Endodermal cell (in vitro differentiated cells): Measurements from ENCODE around the gene C1orf50. TPM values are rescaled to one million over a fixed set of nuclear protein-coding genes. Genes with fewer than 3 reads are reported as not detected.
A peak's percentile ranks its signal among the peaks of the same experiment; 100 is the strongest.

Experiments
- DNase-seq: peaks from one replicate; pipeline ENCODE4 v3.0.0-alpha.2; 2017
- H3K27ac ChIP-seq: 2 replicates; pipeline ENCODE4 v1.5.1; 2013; ENCODE audit warnings: mild to moderate bottlenecking, low read depth, low read length, moderate library complexity
- H3K27me3 ChIP-seq: 2 replicates; pipeline ENCODE4 v1.6.1; 2013; ENCODE audit warnings: mild to moderate bottlenecking, low read length, moderate library complexity; ENCODE audit not compliant: insufficient read depth, control insufficient read depth, poor library complexity, severe bottlenecking
- H3K36me3 ChIP-seq: 2 replicates; pipeline ENCODE4 v1.7.0; 2013; ENCODE audit warnings: mild to moderate bottlenecking, low read length, moderate library complexity; ENCODE audit not compliant: control insufficient read depth, insufficient read depth
- H3K4me1 ChIP-seq: one replicate; pipeline ENCODE4 v1.7.0; 2013; ENCODE audit warnings: low read length; ENCODE audit not compliant: control insufficient read depth, insufficient read depth
- H3K4me3 ChIP-seq: 2 replicates; pipeline ENCODE4 v1.5.1; 2013; ENCODE audit warnings: mild to moderate bottlenecking, low read length, moderate library complexity
- H3K9ac ChIP-seq: 2 replicates; pipeline ENCODE4 v1.6.1; 2013; ENCODE audit warnings: mild to moderate bottlenecking, low read length, moderate library complexity; ENCODE audit not compliant: poor library complexity, severe bottlenecking; ENCODE audit errors: extremely low read depth
- H3K9me3 ChIP-seq: 2 replicates; pipeline ENCODE4 v1.6.1; 2013; ENCODE audit warnings: mild to moderate bottlenecking, low read length, moderate library complexity; ENCODE audit not compliant: control insufficient read depth
- H3K27ac Mint-ChIP-seq: 2 replicates; pipeline ENCODE4 v1.8.0; 2020; ENCODE audit warnings: mixed read lengths
- H3K27me3 Mint-ChIP-seq: 2 replicates; pipeline ENCODE4 v1.8.0; 2021; ENCODE audit warnings: mild to moderate bottlenecking, mixed read lengths; ENCODE audit not compliant: insufficient read depth
- H3K36me3 Mint-ChIP-seq: 2 replicates; pipeline ENCODE4 v1.8.0; 2020; ENCODE audit warnings: low read depth, mixed read lengths
- H3K4me1 Mint-ChIP-seq: 2 replicates; pipeline ENCODE4 v1.8.0; 2020; ENCODE audit warnings: mixed read lengths
- H3K4me3 Mint-ChIP-seq: 2 replicates; pipeline ENCODE4 v1.8.0; 2020; ENCODE audit warnings: mild to moderate bottlenecking, moderate library complexity, mixed read lengths
- H3K9me3 Mint-ChIP-seq: 2 replicates; pipeline ENCODE4 v1.8.0; 2020; ENCODE audit warnings: mild to moderate bottlenecking, mixed read lengths
- WGBS, 2 experiments: methylation state at CpG; one replicate each; pipeline versions ENCODE4 v1.1.5 to v1.1.7; 2013; ENCODE audit warnings: missing lambda C conversion rate in 2 of 2, mixed read lengths in 1 of 2; ENCODE audit not compliant: insufficient coverage in 1 of 2, insufficient read length in 1 of 2; 5-methylcytosine and 5-hydroxymethylcytosine counted together
- total RNA-seq, 2 donors: library from RNA; stranded (reverse); fragmentation: NEBNext Ultra II Directional in 1 of 2; extraction: Animal tissue kit (Norgen Biotek cat#: 25700) in 1 of 2; gene quantifications; 2 replicates in 1 of 2; 3 replicates in 1 of 2; pipeline ENCODE4 v1.2.1, GENCODE V29; 2021
- TF ChIP-seq, protein P1 (sequence below): fragments of 200-600 bp; sonication (generic); conservative IDR thresholded peaks from 2 replicates; pipeline ENCODE4 v1.5.0; 2021; ENCODE audit warnings: antibody characterized with exemption, mild to moderate bottlenecking

C1orf50 gene
- total RNA-seq, 2 donors from 2014 or later = 4.8 to 7.3 TPM

DNA sequence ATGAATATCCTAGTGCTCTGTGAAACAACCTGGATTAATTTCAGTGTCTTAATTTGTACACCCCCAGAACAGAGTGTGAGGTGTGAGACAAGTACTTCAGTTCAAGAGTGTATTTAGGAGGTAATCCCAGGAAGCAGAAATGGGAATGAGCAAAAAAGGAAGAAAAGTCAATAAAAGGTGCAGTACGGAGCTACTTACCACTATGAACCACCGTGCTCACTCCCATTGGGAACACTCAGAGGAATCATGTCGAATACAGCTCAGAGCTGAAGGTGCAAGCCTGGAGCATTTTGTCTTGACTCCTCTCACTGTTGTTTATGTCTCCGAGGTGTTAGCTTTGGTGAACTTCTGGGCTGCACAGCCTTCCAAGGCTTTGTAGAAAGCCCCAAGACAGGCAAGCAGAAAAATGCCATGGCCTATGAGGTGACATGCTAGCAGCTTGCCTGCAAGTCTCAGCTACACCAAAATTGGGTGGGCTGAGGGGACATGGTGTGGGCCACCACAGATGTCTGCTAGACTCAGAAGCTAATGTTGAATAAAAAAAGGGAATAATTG is 57.5 kb downstream of the C1orf50 start:
- WGBS, 2 experiments = 95 to 100% methylated on average over 4 of the region's 4 CpGs
- Mint-ChIP-seq H3K27me3 (no peaks in the 10 kb centered on the region), H3K4me3 (no peak overlapping the region), H3K9me3 (no peaks in the 10 kb centered on the region), H3K4me1 (peaks cover 21% of the 10 kb centered on the region), H3K27ac (no peak overlapping the region), H3K36me3 (no peaks in the 10 kb centered on the region)
- Histone ChIP-seq H3K4me3 (no peak overlapping the region), H3K27me3 (no peaks in the 10 kb centered on the region), H3K36me3 (no peaks in the 10 kb centered on the region), H3K27ac (no peak overlapping the region), H3K4me1 (peaks cover 3% of the 10 kb centered on the region), H3K9me3 (no peaks in the 10 kb centered on the region), H3K9ac (no peak overlapping the region)
- TF ChIP-seq, protein P1, sequence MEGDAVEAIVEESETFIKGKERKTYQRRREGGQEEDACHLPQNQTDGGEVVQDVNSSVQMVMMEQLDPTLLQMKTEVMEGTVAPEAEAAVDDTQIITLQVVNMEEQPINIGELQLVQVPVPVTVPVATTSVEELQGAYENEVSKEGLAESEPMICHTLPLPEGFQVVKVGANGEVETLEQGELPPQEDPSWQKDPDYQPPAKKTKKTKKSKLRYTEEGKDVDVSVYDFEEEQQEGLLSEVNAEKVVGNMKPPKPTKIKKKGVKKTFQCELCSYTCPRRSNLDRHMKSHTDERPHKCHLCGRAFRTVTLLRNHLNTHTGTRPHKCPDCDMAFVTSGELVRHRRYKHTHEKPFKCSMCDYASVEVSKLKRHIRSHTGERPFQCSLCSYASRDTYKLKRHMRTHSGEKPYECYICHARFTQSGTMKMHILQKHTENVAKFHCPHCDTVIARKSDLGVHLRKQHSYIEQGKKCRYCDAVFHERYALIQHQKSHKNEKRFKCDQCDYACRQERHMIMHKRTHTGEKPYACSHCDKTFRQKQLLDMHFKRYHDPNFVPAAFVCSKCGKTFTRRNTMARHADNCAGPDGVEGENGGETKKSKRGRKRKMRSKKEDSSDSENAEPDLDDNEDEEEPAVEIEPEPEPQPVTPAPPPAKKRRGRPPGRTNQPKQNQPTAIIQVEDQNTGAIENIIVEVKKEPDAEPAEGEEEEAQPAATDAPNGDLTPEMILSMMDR = no peak
- DNase-seq = no peak

DNA sequence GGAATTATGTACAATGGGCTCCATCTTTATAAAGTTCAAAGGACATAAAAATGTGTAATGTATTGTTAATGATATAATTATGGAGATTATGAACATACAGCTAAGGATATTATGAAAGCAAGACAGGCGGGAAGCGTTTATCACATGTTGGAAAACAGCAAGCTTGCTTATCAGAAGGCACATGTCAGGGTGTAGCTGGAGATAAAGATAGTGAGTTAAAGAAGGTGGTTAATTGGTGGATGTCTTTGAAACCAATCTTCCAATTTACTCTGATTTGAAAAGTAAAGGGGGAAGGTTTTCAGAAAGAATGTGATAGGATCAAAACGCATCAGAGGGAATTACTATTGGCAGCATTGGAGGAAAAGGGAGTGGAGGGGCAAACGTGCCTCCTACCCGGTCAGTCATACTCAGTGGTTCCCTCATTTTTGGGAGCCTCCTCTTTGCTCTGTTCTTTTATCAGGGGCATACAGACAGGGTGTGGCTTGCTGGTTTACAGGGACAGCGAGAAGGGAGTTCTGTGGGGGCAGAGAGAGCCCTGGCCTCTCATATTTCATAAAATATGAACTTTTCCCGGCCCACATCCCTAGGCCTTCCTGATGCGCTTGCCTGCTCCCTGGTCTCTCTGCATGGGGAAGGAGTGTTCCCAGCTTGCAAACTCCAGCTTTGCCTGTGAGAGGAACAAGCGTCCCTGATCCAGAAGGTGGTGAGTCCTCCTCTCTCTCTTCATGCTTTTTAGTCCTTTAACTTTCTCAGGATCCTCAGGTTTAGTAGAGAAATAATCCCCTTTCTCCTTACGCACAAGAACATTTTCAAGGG is 58.2 kb downstream of the C1orf50 start:
- H3K27ac Mint-ChIP-seq = peak overlapping the region; percentile 15
- no peak overlapping the region for H3K27ac ChIP-seq

More for the DNA sequence above, 58.2 kb downstream of the C1orf50 start:
- Mint-ChIP-seq H3K27me3 (no peaks in the 10 kb centered on the region), H3K4me1 (peaks cover 21% of the 10 kb centered on the region), H3K9me3 (no peaks in the 10 kb centered on the region), H3K4me3 (no peak overlapping the region), H3K36me3 (no peaks in the 10 kb centered on the region)
- Histone ChIP-seq H3K9ac (no peak overlapping the region), H3K9me3 (no peaks in the 10 kb centered on the region), H3K27me3 (no peaks in the 10 kb centered on the region), H3K4me3 (no peak overlapping the region), H3K4me1 (peaks cover 3% of the 10 kb centered on the region), H3K36me3 (no peaks in the 10 kb centered on the region)
- no peak for DNase-seq
- WGBS, 2 experiments = 86 to 95% methylated on average over 6 to 10 of the region's 10 CpGs
- TF ChIP-seq, protein P1 = no peak

Other genes with a start within 250 kb of the C1orf50 start
- gene PPIH, start 108.8 kb upstream of the C1orf50 start, total RNA-seq = 10 to 100 TPM; 63.3 to 73.2 TPM
- gene YBX1, start 84.8 kb upstream of the C1orf50 start, total RNA-seq = 100 to 1,000 TPM; 655 to 668 TPM
- gene CLDN19, start 27.0 kb upstream of the C1orf50 start, total RNA-seq = 10 to 100 TPM; 31.6 to 32.6 TPM
- 10 to 100 TPM; 51.7 to 68.3 TPM for gene P3H1, start 221 bp upstream of the C1orf50 start, total RNA-seq
- under 1 TPM; 0.20 to 0.66 TPM for gene TMEM269, start 17.7 kb downstream of the C1orf50 start, total RNA-seq
- gene ERMAP, start 49.9 kb downstream of the C1orf50 start, total RNA-seq = 1 to 10 TPM; 5.1 to 5.7 TPM
- gene SVBP, start 50.1 kb downstream of the C1orf50 start, total RNA-seq = 10 to 100 TPM; 40.2 to 45.3 TPM
- gene ZNF691, start 79.4 kb downstream of the C1orf50 start, total RNA-seq = 10 to 100 TPM; 15.5 to 16.6 TPM
- 10 to 100 TPM; 42.5 to 69.7 TPM for gene SLC2A1, start 191.6 kb downstream of the C1orf50 start, total RNA-seq